ENCODE measurements around the gene SPR. TPM values are rescaled to one million over a fixed set of nuclear protein-coding genes. Genes with fewer than 3 reads are reported as not detected.

Gene SPR
- total RNA-seq, 3 donors from 2014 or later (not counting 1 experiment from before 2014, with no cell fraction given) = 0.16 to 1.7 (median 0.34) TPM

- H3K4me1 ChIP-seq (ENCODE audit: control insufficient read depth, insufficient read depth, low read length) = no peaks in the 10 kb centered on the region
- H3K27me3 ChIP-seq (ENCODE audit: control insufficient read depth, insufficient read depth, low read length) = peaks cover 3% of the 10 kb centered on the region
- peaks cover 33 to 39% of the 10 kb centered on the region in 2 donors for H3K27me3 Mint-ChIP-seq (ENCODE audit: low read depth in 2 of 2)
- TF ChIP-seq CTCF (IDR thresholded peaks at IDR 0.05) = no peak
- no peak for ATAC-seq
- H3K4me3 ChIP-seq (ENCODE audit: low read length) = no peak overlapping the region
- no peak overlapping the region for H3K27ac ChIP-seq (ENCODE audit: low read length)
- WGBS (ENCODE audit: insufficient coverage) = 30% methylated on average over 16 of the region's 16 CpGs
- peaks cover 0 to 5% of the 10 kb centered on the region in 2 donors for H3K4me1 Mint-ChIP-seq
- H3K27ac Mint-ChIP-seq = no peak overlapping the region
- H3K36me3 Mint-ChIP-seq = no peaks in the 10 kb centered on the region
- no peaks in the 10 kb centered on the region for H3K9me3 ChIP-seq (ENCODE audit: control insufficient read depth, insufficient read depth, low read length)
- no peak overlapping the region for H3K4me3 Mint-ChIP-seq
- DNase-seq = no peak
- no peaks in the 10 kb centered on the region for H3K9me3 Mint-ChIP-seq
- intact Hi-C loops (cut with micrococcal nuclease) = no loop called here
- no peaks in the 10 kb centered on the region for H3K36me3 ChIP-seq (ENCODE audit: control insufficient read depth, insufficient read depth, low read length)
These were observed 8.6 kb downstream of the SPR start for GRCh38 chr2:72895759-72896281.

GRCh38 chr2:72896446-72896845, 9.2 kb downstream of the SPR start:
- H3K9me3 Mint-ChIP-seq = no peaks in the 10 kb centered on the region
- H3K27me3 Mint-ChIP-seq (ENCODE audit: low read depth in 2 of 2) = peaks cover 40% of the 10 kb centered on the region in 2 donors
- H3K36me3 ChIP-seq (ENCODE audit: control insufficient read depth, insufficient read depth, low read length) = no peaks in the 10 kb centered on the region
- H3K4me3 ChIP-seq (ENCODE audit: low read length) = no peak overlapping the region
- no peaks in the 10 kb centered on the region for H3K9me3 ChIP-seq (ENCODE audit: control insufficient read depth, insufficient read depth, low read length)
- DNase-seq = no peak
- ATAC-seq = no peak
- TF ChIP-seq CTCF (IDR thresholded peaks at IDR 0.05) = no peak
- intact Hi-C loops (cut with micrococcal nuclease) = no loop called here
- H3K4me3 Mint-ChIP-seq = no peak overlapping the region
- no peaks in the 10 kb centered on the region for H3K36me3 Mint-ChIP-seq
- 74% methylated on average over 3 of the region's 4 CpGs for WGBS (ENCODE audit: insufficient coverage)
- H3K4me1 ChIP-seq (ENCODE audit: control insufficient read depth, insufficient read depth, low read length) = no peaks in the 10 kb centered on the region
- H3K27ac ChIP-seq (ENCODE audit: low read length) = no peak overlapping the region
- peaks cover 3% of the 10 kb centered on the region for H3K27me3 ChIP-seq (ENCODE audit: control insufficient read depth, insufficient read depth, low read length)
- peaks cover 0 to 5% of the 10 kb centered on the region in 2 donors for H3K4me1 Mint-ChIP-seq
- no peak overlapping the region for H3K27ac Mint-ChIP-seq

GRCh38 chr2:72897785-72898584, 10.8 kb downstream of the SPR start:
- Histone ChIP-seq H3K9me3 (ENCODE audit: control insufficient read depth, insufficient read depth, low read length) (no peaks in the 10 kb centered on the region), H3K36me3 (ENCODE audit: control insufficient read depth, insufficient read depth, low read length) (no peaks in the 10 kb centered on the region), H3K4me1 (ENCODE audit: control insufficient read depth, insufficient read depth, low read length) (no peaks in the 10 kb centered on the region), H3K27me3 (ENCODE audit: control insufficient read depth, insufficient read depth, low read length) (peaks cover 2% of the 10 kb centered on the region), H3K27ac (ENCODE audit: low read length) (no peak overlapping the region), H3K4me3 (ENCODE audit: low read length) (no peak overlapping the region)
- TF ChIP-seq CTCF (IDR thresholded peaks at IDR 0.05) = no peak
- no peaks in the 10 kb centered on the region for H3K36me3 Mint-ChIP-seq
- H3K4me1 Mint-ChIP-seq = peaks cover 0 to 5% of the 10 kb centered on the region in 2 donors
- intact Hi-C loops (cut with micrococcal nuclease) = no loop called here
- H3K27me3 Mint-ChIP-seq (ENCODE audit: low read depth in 2 of 2) = peaks cover 46 to 51% of the 10 kb centered on the region in 2 donors
- H3K27ac Mint-ChIP-seq = no peak overlapping the region
- no peak overlapping the region for H3K4me3 Mint-ChIP-seq
- ATAC-seq (no peak), DNase-seq (no peak)
- H3K9me3 Mint-ChIP-seq = no peaks in the 10 kb centered on the region
- WGBS (ENCODE audit: insufficient coverage) = 80% methylated on average over 16 of the region's 18 CpGs
